Neural progenitor cell (in vitro differentiated cells): ENCODE results near the gene CCDC71L.

ENCODE experiments used
- CTCF ChIP-seq: fragments of 200-600 bp; sonication (generic); IDR thresholded peaks from 2 replicates; pipeline ENCODE4 v1.5.1; 2017; ENCODE audit warnings: antibody characterized with exemption, mild to moderate bottlenecking
- EZH2 ChIP-seq: fragments of 200-600 bp; sonication (generic); IDR thresholded peaks from 2 replicates; pipeline ENCODE4 v1.6.1; 2017; ENCODE audit warnings: antibody characterized with exemption, mild to moderate bottlenecking, moderate library complexity

GRCh38 chr7:106620676-106621075 lies 40.3 kb downstream of the CCDC71L start:
- TF ChIP-seq CTCF (no peak), EZH2 (no peak)
